Hematopoietic multipotent progenitor cell treated with erythropoietin and hydrocortisone succinate and interleukin-3 and kit ligand, for 15 days (in vitro differentiated cells): ENCODE measurements around the gene CACNG6.

Experiments used
- DNase-seq: peaks from one replicate; pipeline ENCODE4 v3.0.0-alpha.2; 2015; ENCODE audit warnings: low spot score

CACNG6 gene

GRCh38 chr19:54045771-54046170, 54.3 kb downstream of the CACNG6 start:
- no peak for DNase-seq

- DNase-seq, result no peak
Measured at GRCh38 chr19:54047616-54048015, 56.2 kb downstream of the CACNG6 start.
